Immature natural killer cell (primary cell): ENCODE results near the gene CXXC1. TPM values are rescaled to one million over a fixed set of nuclear protein-coding genes. Genes with fewer than 3 reads are reported as not detected.
"Not testable (repeated sequence)": the region's sequence is repeated elsewhere in the genome, so short reads cannot be mapped to it uniquely, and the experiment has no call there.

Source experiments
- DNase-seq, 3 donors: peaks; one replicate each; pipeline ENCODE4 v3.0.0; 2022; ENCODE audit warnings: mixed read lengths in 1 of 3
- H3K27ac Mint-ChIP-seq, 6 donors: one replicate each; pipeline ENCODE4 v1.8.0; 2020; ENCODE audit warnings: mixed read lengths in 6 of 6, mild to moderate bottlenecking in 5 of 6, inconsistent platforms in 4 of 6, moderate library complexity in 3 of 6
- H3K27me3 Mint-ChIP-seq, 3 donors: one replicate each; pipeline ENCODE4 v1.8.0; 2020 to 2021; ENCODE audit warnings: low read depth in 3 of 3, mild to moderate bottlenecking in 3 of 3, mixed read lengths in 3 of 3, moderate library complexity in 3 of 3, inconsistent platforms in 1 of 3
- H3K36me3 Mint-ChIP-seq, 3 donors: one replicate each; pipeline ENCODE4 v1.8.0; 2020; ENCODE audit warnings: mixed read lengths in 3 of 3, inconsistent platforms in 2 of 3, mild to moderate bottlenecking in 2 of 3
- H3K4me1 Mint-ChIP-seq, 2 donors: one replicate each; pipeline ENCODE4 v1.8.0; 2020; ENCODE audit warnings: inconsistent platforms in 2 of 2, mild to moderate bottlenecking in 2 of 2, mixed read lengths in 2 of 2, moderate library complexity in 1 of 2
- H3K4me3 Mint-ChIP-seq, 5 donors: one replicate each; pipeline ENCODE4 v1.8.0; 2020; ENCODE audit warnings: mild to moderate bottlenecking in 5 of 5, mixed read lengths in 5 of 5, inconsistent platforms in 3 of 5, moderate library complexity in 3 of 5
- H3K9me3 Mint-ChIP-seq, 6 donors: one replicate each; pipeline ENCODE4 v1.8.0; 2020; ENCODE audit warnings: mild to moderate bottlenecking in 6 of 6, mixed read lengths in 6 of 6, inconsistent platforms in 4 of 6, moderate library complexity in 3 of 6
- polyA plus RNA-seq, 3 donors: library from polyadenylated mRNA; unstranded; fragments of 300-500 nt; fragmentation: Illumina TruSeq; gene quantifications; one replicate each; pipeline ENCODE4 v1.2.3, GENCODE V29; 2021

CXXC1 gene
- polyA plus RNA-seq, 3 donors from 2014 or later = 37.5 to 71.3 (median 52.0) TPM

- not testable (repeated sequence) for DNase-seq, H3K36me3 Mint-ChIP-seq, H3K27ac Mint-ChIP-seq, H3K9me3 Mint-ChIP-seq
- peak overlapping the region in 2 of 5 donors; percentile 92 to 97 for H3K4me3 Mint-ChIP-seq
- peaks cover 20 to 24% of the 10 kb centered on the region in 2 donors for H3K4me1 Mint-ChIP-seq
- peaks cover 12 to 20% (median 13%) of the 10 kb centered on the region in 3 donors for H3K27me3 Mint-ChIP-seq
Observed at GRCh38 chr18:50308851-50309250, 21.4 kb upstream of the CXXC1 start.

GRCh38 chr18:50307738-50308470, 20.4 kb upstream of the CXXC1 start:
- H3K27me3 Mint-ChIP-seq = peaks cover 12 to 20% (median 16%) of the 10 kb centered on the region in 3 donors
- no peaks in the 10 kb centered on the region for H3K36me3 Mint-ChIP-seq
- DNase-seq = peak; percentile 82 to 88 (median 84)
- peak overlapping the region; percentile 90 to 97 (median 93) for H3K4me3 Mint-ChIP-seq
- peak overlapping the region; percentile 44 to 81 (median 70) for H3K27ac Mint-ChIP-seq
- H3K9me3 Mint-ChIP-seq = peaks cover 0 to 5% (median 3%) of the 10 kb centered on the region in 6 donors
- H3K4me1 Mint-ChIP-seq = peaks cover 20 to 24% of the 10 kb centered on the region in 2 donors

- peak overlapping the region; percentile 90 to 97 (median 93) for H3K4me3 Mint-ChIP-seq
- H3K36me3 Mint-ChIP-seq = no peaks in the 10 kb centered on the region
- peaks cover 0 to 5% (median 3%) of the 10 kb centered on the region in 6 donors for H3K9me3 Mint-ChIP-seq
- DNase-seq = no peak
- H3K4me1 Mint-ChIP-seq = peaks cover 20 to 24% of the 10 kb centered on the region in 2 donors
- H3K27me3 Mint-ChIP-seq = peaks cover 12 to 20% (median 14%) of the 10 kb centered on the region in 3 donors
- H3K27ac Mint-ChIP-seq = peak overlapping the region; percentile 44 to 81 (median 70)
Observed at GRCh38 chr18:50307400-50307737, 19.9 kb upstream of the CXXC1 start.

GRCh38 chr18:50306944-50307343, 19.5 kb upstream of the CXXC1 start:
- DNase-seq = no peak
- Mint-ChIP-seq H3K4me3 (peak overlapping the region; percentile 90 to 97 (median 93)), H3K27ac (peak overlapping the region in 1 of 6 donors; percentile 59), H3K9me3 (peaks cover 0 to 5% (median 3%) of the 10 kb centered on the region in 6 donors), H3K27me3 (peaks cover 12 to 20% (median 14%) of the 10 kb centered on the region in 3 donors), H3K4me1 (peaks cover 20 to 24% of the 10 kb centered on the region in 2 donors), H3K36me3 (no peaks in the 10 kb centered on the region)

- peaks cover 14 to 21% (median 16%) of the 10 kb centered on the region in 3 donors for H3K27me3 Mint-ChIP-seq
- peaks cover 0 to 5% (median 2%) of the 10 kb centered on the region in 6 donors for H3K9me3 Mint-ChIP-seq
- H3K27ac Mint-ChIP-seq = no peak overlapping the region
- DNase-seq = no peak
- no peak overlapping the region for H3K4me3 Mint-ChIP-seq
- peaks cover 8 to 15% of the 10 kb centered on the region in 2 donors for H3K4me1 Mint-ChIP-seq
- H3K36me3 Mint-ChIP-seq = no peaks in the 10 kb centered on the region
Observed at GRCh38 chr18:50301074-50301473, 13.6 kb upstream of the CXXC1 start.

GRCh38 chr18:50299626-50300388, 12.3 kb upstream of the CXXC1 start:
- H3K4me3 Mint-ChIP-seq = peak overlapping the region in 2 of 5 donors; percentile 4 to 25
- peaks cover 0 to 1% (median 0%) of the 10 kb centered on the region in 6 donors for H3K9me3 Mint-ChIP-seq
- peaks cover 14 to 23% (median 18%) of the 10 kb centered on the region in 3 donors for H3K27me3 Mint-ChIP-seq
- DNase-seq = no peak
- no peaks in the 10 kb centered on the region for H3K36me3 Mint-ChIP-seq
- H3K4me1 Mint-ChIP-seq = peaks cover 8 to 15% of the 10 kb centered on the region in 2 donors
- H3K27ac Mint-ChIP-seq = no peak overlapping the region

- Mint-ChIP-seq H3K9me3 (no peaks in the 10 kb centered on the region), H3K4me3 (peak overlapping the region in 3 of 5 donors; percentile 82 to 85 (median 82)), H3K4me1 (peaks cover 8 to 15% of the 10 kb centered on the region in 2 donors), H3K36me3 (no peaks in the 10 kb centered on the region), H3K27ac (no peak overlapping the region), H3K27me3 (peaks cover 10 to 18% (median 16%) of the 10 kb centered on the region in 3 donors)
- no peak for DNase-seq
Observed at GRCh38 chr18:50298443-50299284, 11.2 kb upstream of the CXXC1 start.

GRCh38 chr18:50297621-50298442, 10.3 kb upstream of the CXXC1 start:
- Mint-ChIP-seq H3K4me3 (peak overlapping the region; percentile 78 to 85 (median 82)), H3K36me3 (no peaks in the 10 kb centered on the region), H3K9me3 (no peaks in the 10 kb centered on the region), H3K27ac (peak overlapping the region in 3 of 6 donors; percentile 4 to 22 (median 18)), H3K27me3 (peaks cover 10 to 18% (median 13%) of the 10 kb centered on the region in 3 donors), H3K4me1 (peaks cover 8 to 15% of the 10 kb centered on the region in 2 donors)
- peak; percentile 78 to 81 (median 78) for DNase-seq

- H3K4me3 Mint-ChIP-seq = no peak overlapping the region
Observed at GRCh38 chr18:50293039-50293438, 5.5 kb upstream of the CXXC1 start.

GRCh38 chr18:50289108-50289443, 1.6 kb upstream of the CXXC1 start:
- Mint-ChIP-seq H3K4me3 (peak overlapping the region; percentile 68 to 76 (median 75)), H3K9me3 (no peaks in the 10 kb centered on the region), H3K27ac (peak overlapping the region; percentile 24 to 87 (median 78)), H3K4me1 (peaks cover 25 to 32% of the 10 kb centered on the region in 2 donors), H3K27me3 (peaks cover 5 to 13% (median 8%) of the 10 kb centered on the region in 3 donors), H3K36me3 (peaks cover 1 to 10% (median 5%) of the 10 kb centered on the region in 3 donors)
- DNase-seq = no peak

More at GRCh38 chr18:50293039-50293438, 5.5 kb upstream of the CXXC1 start:
- H3K36me3 Mint-ChIP-seq = no peaks in the 10 kb centered on the region
- DNase-seq = no peak
- H3K4me1 Mint-ChIP-seq = peaks cover 12 to 23% of the 10 kb centered on the region in 2 donors
- no peaks in the 10 kb centered on the region for H3K9me3 Mint-ChIP-seq
- no peak overlapping the region for H3K27ac Mint-ChIP-seq
- H3K27me3 Mint-ChIP-seq = peaks cover 7 to 12% (median 7%) of the 10 kb centered on the region in 3 donors

GRCh38 chr18:50288348-50289107, 1.0 kb upstream of the CXXC1 start:
- H3K4me1 Mint-ChIP-seq = peaks cover 26 to 32% of the 10 kb centered on the region in 2 donors
- H3K4me3 Mint-ChIP-seq = peak overlapping the region; percentile 93 to 100 (median 98)
- peaks cover 7 to 16% (median 10%) of the 10 kb centered on the region in 3 donors for H3K36me3 Mint-ChIP-seq
- not testable (repeated sequence) for H3K9me3 Mint-ChIP-seq, DNase-seq
- H3K27ac Mint-ChIP-seq = peak overlapping the region; percentile 93 to 100 (median 96)
- peaks cover 6 to 14% (median 8%) of the 10 kb centered on the region in 3 donors for H3K27me3 Mint-ChIP-seq

GRCh38 chr18:50287028-50287440, 458 bp downstream of the CXXC1 start:
- no peak for DNase-seq
- H3K36me3 Mint-ChIP-seq = peaks cover 8 to 25% (median 11%) of the 10 kb centered on the region in 3 donors

More at GRCh38 chr18:50287028-50287440, 458 bp downstream of the CXXC1 start:
- peaks cover 35 to 37% of the 10 kb centered on the region in 2 donors for H3K4me1 Mint-ChIP-seq
- H3K4me3 Mint-ChIP-seq = peak overlapping the region; percentile 93 to 100 (median 98)
- peak overlapping the region; percentile 93 to 100 (median 96) for H3K27ac Mint-ChIP-seq
- no peaks in the 10 kb centered on the region for H3K9me3 Mint-ChIP-seq
- peaks cover 9 to 20% (median 10%) of the 10 kb centered on the region in 3 donors for H3K27me3 Mint-ChIP-seq
